Stimulated activated naive B cell treated with anti-CD40 and anti-IgM and Interleukin-4, amounts not matched to agents 10 μg/mL and 1 μg/mL and 100 μg/mL, for 72 hours (primary cell): ENCODE results near the gene PCBP1.
"Not testable (repeated sequence)": the region's sequence is repeated elsewhere in the genome, so short reads cannot be mapped to it uniquely, and the experiment has no call there.

Experiments used
- ATAC-seq, 2 donors: fragments of 150-1000 bp; cut with Tn5 transposase; replicated peaks; 2 replicates each; pipeline ENCODE4 v1.10.0; 2021; ENCODE audit warnings: moderate library complexity in 1 of 2
- DNase-seq: peaks from one replicate; pipeline ENCODE4 v3.0.0; 2021
- H3K27ac Mint-ChIP-seq: one replicate; pipeline ENCODE4 v1.8.0; 2022; ENCODE audit warnings: mild to moderate bottlenecking, mixed read lengths
- H3K27me3 Mint-ChIP-seq, 2 donors: one replicate each; pipeline ENCODE4 v1.8.0; 2022; ENCODE audit warnings: mixed read lengths in 2 of 2
- H3K36me3 Mint-ChIP-seq, 2 donors: one replicate each; pipeline ENCODE4 v1.8.0; 2022; ENCODE audit warnings: mixed read lengths in 2 of 2, mild to moderate bottlenecking in 1 of 2
- H3K4me1 Mint-ChIP-seq, 2 donors: one replicate each; pipeline ENCODE4 v1.8.0; 2022; ENCODE audit warnings: mixed read lengths in 2 of 2, mild to moderate bottlenecking in 1 of 2
- H3K4me3 Mint-ChIP-seq, 2 donors: one replicate each; pipeline ENCODE4 v1.8.0; 2022; ENCODE audit warnings: mild to moderate bottlenecking in 2 of 2, mixed read lengths in 2 of 2, moderate library complexity in 1 of 2
- H3K9me3 Mint-ChIP-seq, 2 donors: one replicate each; pipeline ENCODE4 v1.8.0; 2022; ENCODE audit warnings: mixed read lengths in 2 of 2, mild to moderate bottlenecking in 1 of 2

PCBP1 gene

GRCh38 chr2:70116936-70117552 lies 29.8 kb downstream of the PCBP1 start:
- peak overlapping the region in 1 of 2 donors; percentile 21 for H3K4me3 Mint-ChIP-seq
- H3K27me3 Mint-ChIP-seq, result no peaks in the 10 kb centered on the region
- H3K27ac Mint-ChIP-seq, result peak overlapping the region; percentile 81
- DNase-seq (no peak), ATAC-seq (no peak)
- peaks cover 4 to 10% of the 10 kb centered on the region in 2 donors for H3K36me3 Mint-ChIP-seq
- H3K4me1 Mint-ChIP-seq, result peaks cover 40 to 64% of the 10 kb centered on the region in 2 donors
- peaks cover 0 to 10% of the 10 kb centered on the region in 2 donors for H3K9me3 Mint-ChIP-seq

- ATAC-seq (no peak), DNase-seq (no peak)
- Mint-ChIP-seq H3K4me3 (peak overlapping the region; percentile 16 to 75), H3K27ac (peak overlapping the region; percentile 97), H3K9me3 (peaks cover 0 to 10% of the 10 kb centered on the region in 2 donors), H3K27me3 (no peaks in the 10 kb centered on the region), H3K36me3 (peaks cover 7 to 15% of the 10 kb centered on the region in 2 donors), H3K4me1 (peaks cover 47 to 81% of the 10 kb centered on the region in 2 donors)
Observed at GRCh38 chr2:70118798-70119454, 31.6 kb downstream of the PCBP1 start.

GRCh38 chr2:70121627-70122372 lies 34.5 kb downstream of the PCBP1 start:
- Mint-ChIP-seq H3K4me3 (peak overlapping the region; percentile 22 to 58), H3K27ac (peak overlapping the region; percentile 99), H3K36me3 (peaks cover 16 to 29% of the 10 kb centered on the region in 2 donors), H3K4me1 (peaks cover 57 to 91% of the 10 kb centered on the region in 2 donors), H3K9me3 (peaks cover 0 to 10% of the 10 kb centered on the region in 2 donors), H3K27me3 (no peaks in the 10 kb centered on the region)
- ATAC-seq, result no peak
- DNase-seq, result no peak

- Mint-ChIP-seq H3K36me3 (peaks cover 16 to 29% of the 10 kb centered on the region in 2 donors), H3K27ac (peak overlapping the region; percentile 99), H3K9me3 (peaks cover 0 to 10% of the 10 kb centered on the region in 2 donors), H3K27me3 (no peaks in the 10 kb centered on the region), H3K4me3 (peak overlapping the region in 1 of 2 donors; percentile 18), H3K4me1 (peaks cover 52 to 91% of the 10 kb centered on the region in 2 donors)
- no peak for ATAC-seq
- no peak for DNase-seq
Observed at GRCh38 chr2:70122470-70122869, 35.2 kb downstream of the PCBP1 start.

- Mint-ChIP-seq H3K4me1 (peaks cover 53 to 97% of the 10 kb centered on the region in 2 donors), H3K27me3 (no peaks in the 10 kb centered on the region), H3K27ac (peak overlapping the region; percentile 99), H3K9me3 (peaks cover 0 to 10% of the 10 kb centered on the region in 2 donors), H3K36me3 (peaks cover 18 to 29% of the 10 kb centered on the region in 2 donors), H3K4me3 (peak overlapping the region; percentile 80 to 89)
- no peak for ATAC-seq
- no peak for DNase-seq
Observed at GRCh38 chr2:70123051-70123828, 36.0 kb downstream of the PCBP1 start.

GRCh38 chr2:70123829-70124116 lies 36.5 kb downstream of the PCBP1 start:
- peaks cover 52 to 99% of the 10 kb centered on the region in 2 donors for H3K4me1 Mint-ChIP-seq
- peaks cover 0 to 10% of the 10 kb centered on the region in 2 donors for H3K9me3 Mint-ChIP-seq
- H3K4me3 Mint-ChIP-seq, result peak overlapping the region; percentile 80 to 89
- H3K27ac Mint-ChIP-seq, result peak overlapping the region; percentile 99
- ATAC-seq (peak; percentile 0 to 1), DNase-seq (no peak)
- H3K36me3 Mint-ChIP-seq, result peaks cover 18 to 28% of the 10 kb centered on the region in 2 donors
- H3K27me3 Mint-ChIP-seq, result no peaks in the 10 kb centered on the region

- peaks cover 20 to 26% of the 10 kb centered on the region in 2 donors for H3K36me3 Mint-ChIP-seq
- ATAC-seq, result peak; percentile 72 to 73
- peak overlapping the region; percentile 99 for H3K27ac Mint-ChIP-seq
- H3K9me3 Mint-ChIP-seq, result no peaks in the 10 kb centered on the region
- DNase-seq, result peak; percentile 91
- no peaks in the 10 kb centered on the region for H3K27me3 Mint-ChIP-seq
- H3K4me3 Mint-ChIP-seq, result peak overlapping the region; percentile 80 to 89
- H3K4me1 Mint-ChIP-seq, result peaks cover 48 to 96% of the 10 kb centered on the region in 2 donors
Observed at GRCh38 chr2:70124983-70125480, 37.8 kb downstream of the PCBP1 start.

GRCh38 chr2:70125498-70125898 lies 38.2 kb downstream of the PCBP1 start:
- Mint-ChIP-seq H3K36me3 (peaks cover 24 to 30% of the 10 kb centered on the region in 2 donors), H3K4me1 (peaks cover 52 to 96% of the 10 kb centered on the region in 2 donors), H3K9me3 (no peaks in the 10 kb centered on the region), H3K4me3 (peak overlapping the region; percentile 80 to 89), H3K27me3 (no peaks in the 10 kb centered on the region), H3K27ac (peak overlapping the region; percentile 99)
- no peak for ATAC-seq
- no peak for DNase-seq

GRCh38 chr2:70126413-70126812 lies 39.1 kb downstream of the PCBP1 start:
- peaks cover 50 to 94% of the 10 kb centered on the region in 2 donors for H3K4me1 Mint-ChIP-seq
- no peak for ATAC-seq

GRCh38 chr2:70128005-70128404 lies 40.7 kb downstream of the PCBP1 start:
- H3K27me3 Mint-ChIP-seq, result no peaks in the 10 kb centered on the region
- ATAC-seq (no peak), DNase-seq (no peak)
- H3K4me1 Mint-ChIP-seq, result peaks cover 46 to 86% of the 10 kb centered on the region in 2 donors
- H3K27ac Mint-ChIP-seq, result no peak overlapping the region
- peaks cover 27 to 38% of the 10 kb centered on the region in 2 donors for H3K36me3 Mint-ChIP-seq
- H3K9me3 Mint-ChIP-seq, result no peaks in the 10 kb centered on the region
- H3K4me3 Mint-ChIP-seq, result peak overlapping the region in 1 of 2 donors; percentile 33

More at GRCh38 chr2:70126413-70126812, 39.1 kb downstream of the PCBP1 start:
- Mint-ChIP-seq H3K4me3 (peak overlapping the region; percentile 80 to 89), H3K36me3 (peaks cover 24 to 30% of the 10 kb centered on the region in 2 donors), H3K27ac (peak overlapping the region; percentile 99), H3K9me3 (no peaks in the 10 kb centered on the region), H3K27me3 (no peaks in the 10 kb centered on the region)
- DNase-seq, result no peak

GRCh38 chr2:70131344-70132143 lies 44.3 kb downstream of the PCBP1 start:
- ATAC-seq, DNase-seq, H3K27me3 Mint-ChIP-seq, H3K9me3 Mint-ChIP-seq: not testable (repeated sequence)
- Mint-ChIP-seq H3K4me1 (peaks cover 42 to 86% of the 10 kb centered on the region in 2 donors), H3K27ac (peak overlapping the region; percentile 94), H3K36me3 (peaks cover 20 to 25% of the 10 kb centered on the region in 2 donors), H3K4me3 (peak overlapping the region; percentile 85 to 89)

GRCh38 chr2:70132244-70133126 lies 45.2 kb downstream of the PCBP1 start:
- Mint-ChIP-seq H3K27me3 (no peaks in the 10 kb centered on the region), H3K9me3 (peaks cover 0 to under 1% of the 10 kb centered on the region in 2 donors), H3K27ac (peak overlapping the region; percentile 98), H3K36me3 (peaks cover 20 to 26% of the 10 kb centered on the region in 2 donors), H3K4me1 (peaks cover 46 to 86% of the 10 kb centered on the region in 2 donors), H3K4me3 (peak overlapping the region; percentile 85 to 94)
- peak; percentile 58 for DNase-seq
- peak; percentile 82 to 84 for ATAC-seq
